GM13976 (cell line): ENCODE data around the gene PER3.

ENCODE experiments used
- DNase-seq: peaks from one replicate; pipeline ENCODE4 v3.0.0; 2012; ENCODE audit warnings: low spot score
- in situ Hi-C: fragments of 300-500 bp; cut with MboI; formaldehyde crosslinking; loops from one replicate; pipeline ENCODE4 v1.12.0; 2022; ENCODE audit warnings: low sequenced_read_pairs, mixed read lengths, inconsistent platforms; ENCODE audit not compliant: unreplicated experiment
- TF ChIP-seq, protein P1 (sequence below): IDR thresholded peaks from 2 replicates; pipeline ENCODE4 v1.5.1; 2012; ENCODE audit warnings: borderline replicate concordance, mild to moderate bottlenecking; ENCODE audit not compliant: insufficient read depth; ENCODE audit errors: extremely low read depth, missing control alignments, control extremely low read depth

PER3 gene

DNA sequence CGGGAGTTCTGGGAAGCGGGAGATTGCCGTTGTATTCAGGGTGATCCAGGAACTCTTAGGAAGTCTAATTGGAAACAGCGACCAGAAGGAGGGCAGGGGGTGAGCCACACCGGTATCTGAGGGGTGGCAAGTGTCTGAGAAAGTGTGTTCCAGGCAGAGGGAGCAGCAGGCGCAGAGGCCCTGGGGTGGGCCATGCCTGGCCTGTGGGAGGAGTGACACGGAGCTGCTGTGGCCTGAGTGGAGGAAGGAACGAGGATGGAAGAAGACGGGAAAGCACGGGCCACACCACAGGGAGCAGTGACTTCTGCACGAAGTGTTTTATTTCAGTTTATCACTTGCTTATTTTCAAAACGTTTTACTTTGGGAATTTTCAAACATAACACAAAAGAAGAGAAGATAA, 11.3 kb downstream of the PER3 start:
- in situ Hi-C loops = no loop called here
- DNase-seq = no peak
- TF ChIP-seq, protein P1, sequence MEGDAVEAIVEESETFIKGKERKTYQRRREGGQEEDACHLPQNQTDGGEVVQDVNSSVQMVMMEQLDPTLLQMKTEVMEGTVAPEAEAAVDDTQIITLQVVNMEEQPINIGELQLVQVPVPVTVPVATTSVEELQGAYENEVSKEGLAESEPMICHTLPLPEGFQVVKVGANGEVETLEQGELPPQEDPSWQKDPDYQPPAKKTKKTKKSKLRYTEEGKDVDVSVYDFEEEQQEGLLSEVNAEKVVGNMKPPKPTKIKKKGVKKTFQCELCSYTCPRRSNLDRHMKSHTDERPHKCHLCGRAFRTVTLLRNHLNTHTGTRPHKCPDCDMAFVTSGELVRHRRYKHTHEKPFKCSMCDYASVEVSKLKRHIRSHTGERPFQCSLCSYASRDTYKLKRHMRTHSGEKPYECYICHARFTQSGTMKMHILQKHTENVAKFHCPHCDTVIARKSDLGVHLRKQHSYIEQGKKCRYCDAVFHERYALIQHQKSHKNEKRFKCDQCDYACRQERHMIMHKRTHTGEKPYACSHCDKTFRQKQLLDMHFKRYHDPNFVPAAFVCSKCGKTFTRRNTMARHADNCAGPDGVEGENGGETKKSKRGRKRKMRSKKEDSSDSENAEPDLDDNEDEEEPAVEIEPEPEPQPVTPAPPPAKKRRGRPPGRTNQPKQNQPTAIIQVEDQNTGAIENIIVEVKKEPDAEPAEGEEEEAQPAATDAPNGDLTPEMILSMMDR = no peak

DNA sequence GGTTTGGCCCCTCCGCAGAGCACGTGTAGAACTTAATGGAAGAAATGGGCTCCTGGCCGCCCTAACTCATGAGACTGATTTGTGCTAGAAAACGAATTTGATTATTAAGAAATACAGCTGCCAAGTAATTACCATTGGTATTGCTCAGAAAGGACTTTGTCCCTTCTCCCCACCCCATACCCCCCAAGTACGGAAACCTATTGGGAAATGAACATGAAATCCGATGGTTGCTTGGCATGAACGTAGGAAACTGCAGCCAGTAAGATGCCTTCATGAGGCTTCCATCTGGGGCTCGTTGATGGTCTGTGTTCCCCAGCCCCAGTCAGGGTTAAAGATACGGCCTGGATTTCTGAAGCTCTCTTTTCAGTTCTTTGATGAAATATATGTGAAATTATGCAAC, 21.4 kb downstream of the PER3 start:
- TF ChIP-seq, protein P1 = no peak
- DNase-seq = no peak
- in situ Hi-C loops = no loop called here

DNA sequence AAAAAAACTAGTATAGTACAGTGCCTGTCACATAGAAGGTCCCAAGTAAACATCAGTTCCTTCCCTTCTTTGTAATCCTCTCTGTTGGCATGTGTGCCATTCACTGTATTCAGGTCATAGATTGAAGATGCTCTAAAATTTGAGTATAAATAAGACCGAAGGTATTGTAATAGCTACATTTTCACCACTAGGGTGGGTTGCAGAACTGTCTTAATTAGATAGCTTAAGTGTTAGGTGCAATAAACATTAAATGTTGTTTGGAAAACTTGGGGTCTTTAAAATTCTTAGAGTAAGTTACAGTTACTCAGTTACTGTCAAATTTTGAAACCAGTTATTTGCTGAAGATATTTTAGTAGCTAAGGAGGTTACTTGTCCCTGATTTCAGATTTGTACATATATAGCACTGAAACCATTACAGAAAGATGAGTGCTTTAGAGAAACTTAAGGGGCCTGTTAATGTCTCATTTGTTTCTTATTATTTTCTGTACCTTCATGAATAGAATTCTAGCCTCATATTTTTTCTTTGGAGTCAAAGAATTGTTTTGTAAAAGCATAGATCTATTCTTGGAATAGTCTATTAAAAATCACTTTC, 24.3 kb downstream of the PER3 start:
- TF ChIP-seq, protein P1 = peak; percentile 22
- in situ Hi-C loops = no loop called here
- peak; percentile 51 for DNase-seq

DNA sequence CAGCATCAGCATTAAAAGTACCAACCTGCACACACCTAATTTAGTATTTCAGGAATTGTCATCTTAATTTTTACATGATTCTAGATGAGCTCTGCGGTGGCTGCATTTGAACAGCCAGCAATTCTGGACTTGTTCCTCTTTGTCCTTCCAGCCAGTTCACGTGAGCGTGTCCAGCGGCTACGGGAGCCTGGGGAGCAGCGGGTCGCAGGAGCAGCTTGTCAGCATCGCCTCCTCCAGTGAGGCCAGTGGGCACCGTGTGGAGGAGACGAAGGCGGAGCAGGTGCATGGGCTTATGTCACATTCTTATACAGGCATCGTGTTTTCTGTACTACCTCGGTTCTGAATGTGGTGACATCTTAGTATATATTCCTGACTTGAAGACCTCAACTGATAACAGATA, 25.7 kb downstream of the PER3 start:
- DNase-seq = no peak
- in situ Hi-C loops = no loop called here

DNA sequence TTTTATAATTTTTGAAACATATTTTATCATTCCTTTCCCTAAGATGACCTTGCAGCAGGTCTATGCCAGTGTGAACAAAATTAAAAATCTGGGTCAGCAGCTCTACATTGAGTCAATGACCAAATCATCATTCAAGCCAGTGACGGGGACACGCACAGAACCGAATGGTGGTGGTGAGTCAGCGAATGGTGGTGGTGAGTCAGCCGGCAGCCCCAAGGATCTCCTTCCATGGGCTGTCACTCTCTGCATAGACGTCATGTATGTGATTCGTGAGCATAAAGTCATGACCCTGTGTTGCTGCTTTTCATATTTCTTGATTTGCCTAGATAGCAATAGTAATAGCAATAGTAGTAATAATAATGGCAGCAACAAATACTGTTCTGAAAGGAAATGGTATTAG, 26.3 kb downstream of the PER3 start:
- no peak for DNase-seq
- in situ Hi-C loops = no loop called here
- TF ChIP-seq, protein P1 = no peak

More for the DNA sequence above, 25.7 kb downstream of the PER3 start:
- TF ChIP-seq, protein P1 = no peak

DNA sequence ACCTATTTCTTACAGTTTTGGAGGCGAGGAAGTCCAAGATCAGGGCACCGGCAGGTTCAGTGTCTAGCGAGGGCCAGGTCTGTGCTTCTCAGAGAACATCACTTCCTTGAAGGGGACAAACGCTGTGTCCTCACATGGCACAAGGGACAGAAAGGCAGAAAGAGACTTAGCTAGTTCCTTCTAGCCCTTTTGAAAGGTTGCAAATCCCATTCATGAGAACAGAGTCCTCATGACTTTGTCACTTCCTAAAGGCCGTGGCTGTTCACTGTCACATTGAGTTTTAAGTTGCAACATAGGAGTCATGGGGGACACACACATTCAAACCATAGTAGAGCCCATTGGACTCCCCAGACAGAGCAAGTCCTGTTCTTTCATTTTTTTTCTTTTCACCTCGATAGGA, 27.4 kb downstream of the PER3 start:
- TF ChIP-seq, protein P1 = no peak
- DNase-seq = no peak
- in situ Hi-C loops = no loop called here
